Measurements from ENCODE around the gene TEK.

Gene TEK

DNA sequence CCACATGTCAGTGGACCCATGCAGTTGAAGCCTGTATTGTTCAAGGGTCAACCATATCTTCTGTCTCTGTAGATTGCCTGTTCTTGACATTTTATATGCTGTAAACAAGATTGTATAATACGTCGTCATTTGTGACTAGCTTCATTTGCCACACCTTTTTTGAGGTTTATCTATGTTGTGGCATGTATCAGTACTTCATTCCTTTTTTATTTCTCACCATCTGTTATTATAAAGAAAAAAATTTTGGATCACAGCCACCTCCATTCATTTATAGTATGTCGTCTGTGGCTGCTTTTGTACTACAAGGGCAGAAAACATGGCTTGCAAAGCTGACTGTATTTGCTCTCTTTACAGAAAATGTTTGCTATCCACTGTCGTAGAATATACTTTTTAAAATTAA lies 72.4 kb downstream of the TEK start (continued):
- TF ChIP-seq, protein P1, sequence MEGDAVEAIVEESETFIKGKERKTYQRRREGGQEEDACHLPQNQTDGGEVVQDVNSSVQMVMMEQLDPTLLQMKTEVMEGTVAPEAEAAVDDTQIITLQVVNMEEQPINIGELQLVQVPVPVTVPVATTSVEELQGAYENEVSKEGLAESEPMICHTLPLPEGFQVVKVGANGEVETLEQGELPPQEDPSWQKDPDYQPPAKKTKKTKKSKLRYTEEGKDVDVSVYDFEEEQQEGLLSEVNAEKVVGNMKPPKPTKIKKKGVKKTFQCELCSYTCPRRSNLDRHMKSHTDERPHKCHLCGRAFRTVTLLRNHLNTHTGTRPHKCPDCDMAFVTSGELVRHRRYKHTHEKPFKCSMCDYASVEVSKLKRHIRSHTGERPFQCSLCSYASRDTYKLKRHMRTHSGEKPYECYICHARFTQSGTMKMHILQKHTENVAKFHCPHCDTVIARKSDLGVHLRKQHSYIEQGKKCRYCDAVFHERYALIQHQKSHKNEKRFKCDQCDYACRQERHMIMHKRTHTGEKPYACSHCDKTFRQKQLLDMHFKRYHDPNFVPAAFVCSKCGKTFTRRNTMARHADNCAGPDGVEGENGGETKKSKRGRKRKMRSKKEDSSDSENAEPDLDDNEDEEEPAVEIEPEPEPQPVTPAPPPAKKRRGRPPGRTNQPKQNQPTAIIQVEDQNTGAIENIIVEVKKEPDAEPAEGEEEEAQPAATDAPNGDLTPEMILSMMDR (tag by site-specific recombination; IDR thresholded peaks at IDR 0.05), result no peak
- no peak for TF ChIP-seq BCL11A (tag by site-specific recombination; IDR thresholded peaks at IDR 0.05; ENCODE audit: low read depth)
- TF ChIP-seq ZNF157 (tag by site-specific recombination; IDR thresholded peaks at IDR 0.05), result no peak
- TF ChIP-seq ZNF776 (tag by site-specific recombination; IDR thresholded peaks at IDR 0.05; ENCODE audit: borderline replicate concordance), result no peak
- TF ChIP-seq, protein P2, sequence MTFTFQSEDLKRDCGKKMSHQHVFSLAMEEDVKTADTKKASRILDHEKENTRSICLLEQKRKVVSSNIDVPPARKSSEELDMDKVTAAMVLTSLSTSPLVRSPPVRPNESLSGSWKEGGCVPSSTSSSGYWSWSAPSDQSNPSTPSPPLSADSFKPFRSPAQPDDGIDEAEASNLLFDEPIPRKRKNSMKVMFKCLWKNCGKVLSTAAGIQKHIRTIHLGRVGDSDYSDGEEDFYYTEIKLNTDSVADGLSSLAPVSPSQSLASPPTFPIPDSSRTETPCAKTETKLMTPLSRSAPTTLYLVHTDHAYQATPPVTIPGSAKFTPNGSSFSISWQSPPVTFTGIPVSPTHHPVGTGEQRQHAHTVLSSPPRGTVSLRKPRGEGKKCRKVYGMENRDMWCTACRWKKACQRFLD (tag by site-specific recombination; IDR thresholded peaks at IDR 0.05), result no peak
- TF ChIP-seq ZNF221 (tag by site-specific recombination; IDR thresholded peaks at IDR 0.05; ENCODE audit: borderline replicate concordance), result no peak
- no peak for TF ChIP-seq HOXD13 (CRISPR knock-in tag; IDR thresholded peaks at IDR 0.05; ENCODE audit: borderline replicate concordance)
- no peak for TF ChIP-seq ZNF837 (tag by site-specific recombination; IDR thresholded peaks at IDR 0.05)
- no peak for TF ChIP-seq ZNF146 (tag by site-specific recombination; IDR thresholded peaks at IDR 0.05)
- TF ChIP-seq FEZF1 (tag by site-specific recombination; IDR thresholded peaks at IDR 0.05), result no peak
- no peak for TF ChIP-seq ZSCAN16 (tag by site-specific recombination; IDR thresholded peaks at IDR 0.05)
- no peak for TF ChIP-seq MYNN (tag by site-specific recombination; IDR thresholded peaks at IDR 0.05; ENCODE audit: borderline replicate concordance)
- TF ChIP-seq ZNF791 (tag by site-specific recombination; IDR thresholded peaks at IDR 0.05), result no peak

DNA sequence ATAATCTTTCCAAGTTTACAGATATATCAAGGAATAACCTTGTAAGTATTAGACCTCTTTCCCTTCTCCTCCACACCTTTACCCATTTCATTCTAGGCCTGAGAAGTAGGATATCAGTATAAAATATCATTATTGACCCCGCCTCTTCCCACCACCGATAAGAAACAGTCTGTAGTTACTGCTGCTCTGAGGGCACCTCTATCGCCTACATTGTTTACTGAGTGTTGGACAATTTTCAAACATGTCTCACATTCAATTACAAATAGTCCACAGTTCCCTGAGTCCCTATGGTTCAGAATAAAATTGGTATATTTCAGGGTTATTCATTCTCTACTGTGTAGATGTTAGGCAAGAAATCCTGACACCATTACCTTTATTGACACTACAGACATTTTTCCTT lies 73.4 kb downstream of the TEK start:
- TF ChIP-seq ZBTB8A (tag by site-specific recombination; IDR thresholded peaks at IDR 0.05) (no peak), KLF8 (tag by site-specific recombination; IDR thresholded peaks at IDR 0.05) (no peak), ZNF175 (tag by site-specific recombination; IDR thresholded peaks at IDR 0.05) (no peak), ZNF354C (tag by site-specific recombination; IDR thresholded peaks at IDR 0.05; ENCODE audit: borderline replicate concordance, low read depth) (no peak)
- TF ChIP-seq, protein P3, sequence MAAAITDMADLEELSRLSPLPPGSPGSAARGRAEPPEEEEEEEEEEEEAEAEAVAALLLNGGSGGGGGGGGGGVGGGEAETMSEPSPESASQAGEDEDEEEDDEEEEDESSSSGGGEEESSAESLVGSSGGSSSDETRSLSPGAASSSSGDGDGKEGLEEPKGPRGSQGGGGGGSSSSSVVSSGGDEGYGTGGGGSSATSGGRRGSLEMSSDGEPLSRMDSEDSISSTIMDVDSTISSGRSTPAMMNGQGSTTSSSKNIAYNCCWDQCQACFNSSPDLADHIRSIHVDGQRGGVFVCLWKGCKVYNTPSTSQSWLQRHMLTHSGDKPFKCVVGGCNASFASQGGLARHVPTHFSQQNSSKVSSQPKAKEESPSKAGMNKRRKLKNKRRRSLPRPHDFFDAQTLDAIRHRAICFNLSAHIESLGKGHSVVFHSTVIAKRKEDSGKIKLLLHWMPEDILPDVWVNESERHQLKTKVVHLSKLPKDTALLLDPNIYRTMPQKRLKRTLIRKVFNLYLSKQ (tag by site-specific recombination; IDR thresholded peaks at IDR 0.05; ENCODE audit: borderline replicate concordance), result no peak
- Histone ChIP-seq H3K36me3 (ENCODE audit: control insufficient read depth in 2 of 2, insufficient read depth in 1 of 2, low read length in 2 of 2) (no peaks in the 10 kb centered on the region), H3K9me3 (ENCODE audit: control insufficient read depth, insufficient read depth, low read depth, low read length) (no peaks in the 10 kb centered on the region), H3K4me1 (ENCODE audit: control insufficient read depth, insufficient read depth, low read length) (no peaks in the 10 kb centered on the region), H3K4me3 (ENCODE audit: low read depth, low read length) (no peak overlapping the region), H3K27ac (ENCODE audit: extremely low read depth, low read depth, low read length) (no peak overlapping the region)
- POLR2A ChIA-PET, result no interaction called here
- CTCF ChIA-PET, result interaction anchor here (1.1 kb wide), 1 partner anchor 14 kb away, joined by 5 read pairs; no protein-coding TSS in a partner anchor

DNA sequence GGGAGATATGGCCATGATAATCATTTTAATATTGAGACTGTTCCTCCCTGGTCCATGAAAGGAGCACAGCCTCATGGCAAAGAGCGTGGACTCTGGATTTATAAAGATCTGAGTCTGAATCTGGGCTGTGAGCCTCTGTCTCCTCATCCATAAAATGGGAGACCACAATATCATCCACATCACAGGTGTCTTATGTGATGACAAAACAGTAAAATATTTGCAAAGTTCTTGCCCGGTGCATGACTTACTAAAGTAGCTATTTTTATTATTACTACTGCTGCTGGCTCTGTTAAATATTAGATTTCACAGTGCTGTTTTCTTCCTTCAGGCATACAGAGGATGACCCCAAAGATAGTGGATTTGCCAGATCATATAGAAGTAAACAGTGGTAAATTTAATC lies 74.1 kb downstream of the TEK start:
- ChIA-PET POLR2A (no interaction called here), CTCF (interaction anchor here (1.1 to 1.6 kb wide), 3 partner anchors 10 to 65 kb away, joined by 3 read pairs; no protein-coding TSS in a partner anchor)
- no peak for TF ChIP-seq ZNF274 (IDR thresholded peaks at IDR 0.05; ENCODE audit: low read length)
- TF ChIP-seq ZNF274 (tag by site-specific recombination; IDR thresholded peaks at IDR 0.05; ENCODE audit: borderline replicate concordance), result no peak
- TF ChIP-seq ZNF670 (tag by site-specific recombination; IDR thresholded peaks at IDR 0.05; ENCODE audit: low read depth), result no peak
- TF ChIP-seq, protein P4, sequence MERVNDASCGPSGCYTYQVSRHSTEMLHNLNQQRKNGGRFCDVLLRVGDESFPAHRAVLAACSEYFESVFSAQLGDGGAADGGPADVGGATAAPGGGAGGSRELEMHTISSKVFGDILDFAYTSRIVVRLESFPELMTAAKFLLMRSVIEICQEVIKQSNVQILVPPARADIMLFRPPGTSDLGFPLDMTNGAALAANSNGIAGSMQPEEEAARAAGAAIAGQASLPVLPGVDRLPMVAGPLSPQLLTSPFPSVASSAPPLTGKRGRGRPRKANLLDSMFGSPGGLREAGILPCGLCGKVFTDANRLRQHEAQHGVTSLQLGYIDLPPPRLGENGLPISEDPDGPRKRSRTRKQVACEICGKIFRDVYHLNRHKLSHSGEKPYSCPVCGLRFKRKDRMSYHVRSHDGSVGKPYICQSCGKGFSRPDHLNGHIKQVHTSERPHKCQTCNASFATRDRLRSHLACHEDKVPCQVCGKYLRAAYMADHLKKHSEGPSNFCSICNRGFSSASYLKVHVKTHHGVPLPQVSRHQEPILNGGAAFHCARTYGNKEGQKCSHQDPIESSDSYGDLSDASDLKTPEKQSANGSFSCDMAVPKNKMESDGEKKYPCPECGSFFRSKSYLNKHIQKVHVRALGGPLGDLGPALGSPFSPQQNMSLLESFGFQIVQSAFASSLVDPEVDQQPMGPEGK (tag by site-specific recombination; IDR thresholded peaks at IDR 0.05), result no peak
- TF ChIP-seq KLF1 (tag by site-specific recombination; IDR thresholded peaks at IDR 0.05), result no peak
- no peak overlapping the region for H3K4me3 ChIP-seq (ENCODE audit: low read depth, low read length)
- no peaks in the 10 kb centered on the region for H3K9me3 ChIP-seq (ENCODE audit: control insufficient read depth, insufficient read depth, low read depth, low read length)
- H3K27ac ChIP-seq (ENCODE audit: extremely low read depth, low read depth, low read length), result no peak overlapping the region
- H3K36me3 ChIP-seq (ENCODE audit: control insufficient read depth in 2 of 2, insufficient read depth in 1 of 2, low read length in 2 of 2), result no peaks in the 10 kb centered on the region
- H3K4me1 ChIP-seq (ENCODE audit: control insufficient read depth, insufficient read depth, low read length), result no peaks in the 10 kb centered on the region

Measured in HEK293 (cell line).